HG03196 (cell line): ENCODE data around the gene CEL.

Source experiments
- ATAC-seq: cut with Tn5 transposase; IDR thresholded peaks from one replicate; pipeline ENCODE4 v1.9.1; 2021; ENCODE audit not compliant: unreplicated experiment

CEL gene

DNA sequence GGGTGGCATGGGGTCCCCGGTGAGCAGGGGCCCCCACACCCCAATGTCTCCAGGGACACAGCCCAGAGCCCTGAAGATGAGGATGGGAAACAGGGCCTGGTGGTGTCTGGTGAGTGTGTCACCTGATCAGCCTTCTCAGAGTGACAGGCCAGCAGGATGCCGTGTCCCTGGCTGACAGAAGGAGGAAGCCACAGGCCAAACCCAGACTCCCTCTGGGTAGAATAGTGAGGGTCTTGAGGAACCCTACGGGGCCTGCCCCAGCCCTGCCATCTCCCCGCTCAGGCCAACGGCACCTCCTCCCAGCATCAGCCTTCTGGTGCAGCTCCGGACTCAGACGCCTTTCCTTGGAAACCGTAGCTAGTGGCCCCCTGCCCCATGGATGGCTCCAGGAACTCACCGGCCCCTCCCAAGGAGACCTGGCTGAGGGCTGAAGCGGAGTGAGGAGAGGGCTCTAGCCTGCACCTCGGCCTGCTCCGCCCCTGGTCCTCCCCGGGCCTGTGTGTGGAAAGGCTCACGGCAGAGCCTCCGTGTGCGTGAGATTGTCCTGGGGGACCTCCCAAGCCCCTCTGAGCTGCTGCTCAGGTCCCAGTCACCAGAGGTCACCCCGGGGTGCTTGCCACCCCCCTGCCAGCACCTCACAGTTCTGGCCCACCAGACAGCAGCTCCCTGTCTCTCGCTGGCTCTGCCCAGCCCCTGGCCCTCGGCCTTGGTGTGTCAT, 53.3 kb downstream of the CEL start:
- ATAC-seq, result no peak

DNA sequence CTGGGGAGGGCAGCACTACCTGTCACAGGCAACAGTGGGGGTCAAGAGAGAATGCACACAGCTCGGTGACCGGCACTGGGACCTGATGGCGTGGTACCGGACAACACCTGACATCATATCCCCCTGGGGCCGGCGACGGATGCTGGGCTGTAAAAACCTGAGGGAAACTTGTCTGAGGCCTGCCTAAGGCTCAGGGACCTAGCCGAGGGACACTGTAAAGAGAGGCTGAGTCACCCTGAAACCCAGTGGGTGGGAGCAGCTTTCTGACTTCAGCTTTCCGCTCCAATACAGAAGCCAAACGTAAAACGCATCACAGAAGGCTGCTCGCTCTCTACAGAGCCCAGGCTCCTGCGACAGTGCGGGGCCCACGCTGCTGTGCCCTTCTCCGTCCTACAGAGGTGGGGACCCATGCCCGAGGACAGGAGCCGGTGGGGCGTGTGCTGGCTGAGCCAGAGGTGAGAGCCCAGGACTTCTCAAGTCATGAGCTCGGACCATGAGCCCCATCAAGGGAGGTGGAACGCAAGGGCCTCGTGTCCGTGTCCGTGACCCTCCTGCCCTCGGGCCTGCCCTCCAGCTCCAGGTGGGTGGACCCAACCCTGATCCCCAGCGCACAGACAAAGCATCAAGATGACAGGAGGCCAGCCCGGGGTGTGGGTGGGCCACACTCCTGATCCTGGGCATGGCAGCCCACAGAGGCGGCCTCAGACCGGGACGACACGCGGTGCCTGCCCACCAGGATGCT, 54.0 kb downstream of the CEL start:
- ATAC-seq, result peak; percentile 55

DNA sequence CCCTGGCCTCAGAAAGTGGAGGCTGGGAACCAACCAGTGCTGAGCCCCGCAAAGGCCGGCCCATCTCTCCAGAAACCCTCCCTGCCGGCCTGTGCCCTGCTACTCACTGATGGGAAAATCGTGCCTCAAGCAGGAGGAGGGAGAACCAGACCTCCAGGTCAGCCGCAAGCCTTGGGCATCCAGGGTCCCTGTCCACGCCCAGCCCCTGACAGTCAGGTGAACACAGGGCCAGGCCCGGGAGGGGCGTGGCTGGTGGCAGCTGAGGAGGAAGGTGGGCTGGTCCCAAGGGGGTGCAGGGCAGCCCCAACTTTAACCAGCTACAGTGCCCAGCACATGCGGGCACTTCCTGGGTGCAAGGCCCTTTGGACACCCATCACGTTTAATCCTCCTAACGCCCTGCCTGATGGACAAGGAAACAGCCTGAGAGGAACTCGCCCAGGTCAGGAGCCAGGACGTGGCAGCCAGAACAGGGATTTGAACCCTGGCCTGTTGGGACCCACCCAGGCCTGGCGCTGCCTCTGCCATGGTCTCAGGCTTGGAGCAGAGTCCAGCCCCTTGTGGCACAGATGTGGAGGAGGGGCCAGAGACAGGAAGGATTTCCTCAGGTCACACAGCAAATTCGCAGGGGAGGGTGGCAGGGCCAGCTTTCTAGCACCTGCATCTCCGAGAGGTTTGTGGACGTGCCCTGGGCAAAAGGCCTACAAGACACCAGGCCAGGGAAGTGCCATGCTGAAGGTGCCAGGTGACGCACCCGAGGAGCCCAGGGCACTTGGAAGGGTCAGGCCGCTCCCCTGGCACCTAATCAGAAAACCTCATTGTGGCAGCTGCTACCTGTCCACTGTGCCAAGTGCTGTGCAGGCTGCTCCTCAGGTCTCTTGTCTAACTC, 54.8 kb downstream of the CEL start:
- no peak for ATAC-seq

DNA sequence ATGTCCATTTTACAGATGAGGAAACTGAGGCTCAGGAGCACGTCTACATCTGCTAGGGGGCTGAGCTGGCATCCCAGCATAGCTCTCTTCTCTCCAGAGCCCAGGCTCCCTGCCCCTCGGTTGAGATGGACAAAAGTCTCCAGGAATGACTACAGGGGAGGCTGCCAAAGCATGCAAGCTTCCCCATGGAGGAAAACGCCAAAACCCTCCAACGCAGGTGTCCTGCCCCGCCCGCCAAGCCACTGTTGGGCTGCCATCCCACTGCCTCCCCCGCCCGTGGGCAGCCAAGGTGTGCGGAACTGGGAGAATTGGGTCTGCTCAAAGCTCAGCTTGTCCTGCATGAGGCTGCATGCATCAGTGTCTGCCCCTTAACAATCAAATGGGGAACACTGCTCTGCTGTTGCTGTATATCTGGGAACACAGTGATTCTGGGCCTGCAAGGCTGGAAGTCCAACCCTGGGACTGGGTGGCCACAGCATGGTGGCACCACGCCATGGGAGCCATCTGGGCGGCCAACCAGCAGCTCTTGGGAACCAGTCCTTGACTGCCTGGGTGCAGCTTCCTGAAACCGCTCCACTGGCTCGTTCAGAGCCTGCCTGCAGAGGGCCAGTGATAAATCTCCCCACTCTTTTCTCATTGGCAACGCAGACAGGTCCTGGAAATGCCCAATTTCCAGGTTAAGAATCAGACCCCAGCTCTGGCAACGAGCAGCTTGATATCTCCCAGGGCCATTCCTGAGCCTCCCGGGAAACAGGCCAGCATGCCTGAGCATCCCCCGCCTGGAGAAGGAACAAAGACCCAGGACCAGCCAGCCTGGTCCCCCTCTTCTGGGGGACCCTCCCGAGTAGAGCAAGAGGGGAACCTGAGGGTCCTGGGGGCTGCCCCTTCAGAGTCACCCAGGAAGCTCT, 55.7 kb downstream of the CEL start:
- ATAC-seq, result no peak

DNA sequence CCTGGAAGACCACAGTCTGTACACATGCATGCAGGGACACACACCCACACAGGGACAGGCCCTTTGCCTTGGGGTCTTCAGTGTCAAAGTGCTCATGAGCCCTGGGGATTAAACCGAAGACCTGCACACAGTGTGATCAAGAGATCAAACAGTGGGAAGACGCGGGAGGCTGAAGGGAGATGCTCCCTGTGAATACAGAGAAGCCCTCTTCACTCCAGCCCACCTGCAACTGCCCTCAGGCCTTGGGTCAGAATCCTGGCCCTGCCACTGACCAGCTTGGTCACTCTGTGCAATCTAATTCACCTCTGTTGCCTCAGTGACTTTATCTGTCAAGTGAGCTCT, 56.4 kb downstream of the CEL start:
- no peak for ATAC-seq

DNA sequence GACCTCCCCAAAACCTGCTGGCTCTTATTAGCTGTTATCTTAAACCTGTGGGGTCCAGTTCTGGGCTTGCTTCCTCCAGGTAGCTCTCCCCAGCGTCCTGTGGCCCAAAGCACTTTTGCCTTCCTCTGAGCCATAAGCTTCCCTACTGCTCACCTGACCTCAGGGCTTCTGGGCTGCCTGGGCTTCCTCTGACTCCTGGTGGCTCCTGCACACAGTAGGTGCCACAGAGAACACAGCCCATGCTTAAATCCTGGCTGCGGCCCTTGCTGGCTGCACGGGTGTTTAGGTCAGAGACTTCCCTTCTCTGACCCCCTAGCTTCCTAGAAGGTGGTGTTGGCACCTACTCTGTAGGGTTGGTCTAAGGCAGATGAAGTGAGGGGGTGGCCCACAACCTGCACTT, 56.8 kb downstream of the CEL start:
- ATAC-seq, result no peak

DNA sequence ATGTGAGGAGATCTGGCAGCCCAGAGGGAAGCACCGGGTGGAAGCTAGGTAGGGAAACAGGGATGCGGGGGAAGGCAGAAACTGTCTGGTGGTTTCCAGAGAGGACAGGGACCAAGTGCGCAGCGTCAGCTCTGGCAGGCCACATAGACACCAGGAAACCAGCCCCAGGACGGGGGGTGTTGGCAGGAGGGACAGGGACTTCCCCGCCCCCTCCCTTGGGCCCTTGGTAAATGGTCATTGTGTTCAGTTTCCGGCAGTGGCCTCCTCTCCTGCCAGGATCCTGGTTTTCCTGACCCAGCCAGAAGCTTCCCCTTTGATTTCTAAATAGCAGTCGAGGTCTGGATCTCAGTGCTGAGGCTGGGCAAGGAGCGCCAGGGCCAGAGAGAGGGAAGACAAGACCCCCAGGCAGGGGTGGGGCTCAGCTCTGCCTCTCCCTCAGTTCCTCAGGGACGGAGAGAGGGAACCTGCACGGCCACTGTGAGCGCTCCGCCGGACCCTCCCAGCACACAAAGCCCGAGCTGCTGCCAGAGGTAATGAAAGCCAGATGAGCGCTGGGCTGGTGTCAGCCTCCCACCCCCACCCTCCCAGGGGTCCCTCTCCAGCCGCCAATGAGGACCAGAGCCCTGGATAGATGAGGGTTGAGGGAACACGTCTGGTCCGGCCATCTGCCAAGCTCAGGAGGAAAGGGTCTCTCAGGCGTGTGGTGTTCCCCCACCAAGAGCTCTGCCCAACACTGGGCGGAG, 57.5 kb downstream of the CEL start:
- no peak for ATAC-seq

DNA sequence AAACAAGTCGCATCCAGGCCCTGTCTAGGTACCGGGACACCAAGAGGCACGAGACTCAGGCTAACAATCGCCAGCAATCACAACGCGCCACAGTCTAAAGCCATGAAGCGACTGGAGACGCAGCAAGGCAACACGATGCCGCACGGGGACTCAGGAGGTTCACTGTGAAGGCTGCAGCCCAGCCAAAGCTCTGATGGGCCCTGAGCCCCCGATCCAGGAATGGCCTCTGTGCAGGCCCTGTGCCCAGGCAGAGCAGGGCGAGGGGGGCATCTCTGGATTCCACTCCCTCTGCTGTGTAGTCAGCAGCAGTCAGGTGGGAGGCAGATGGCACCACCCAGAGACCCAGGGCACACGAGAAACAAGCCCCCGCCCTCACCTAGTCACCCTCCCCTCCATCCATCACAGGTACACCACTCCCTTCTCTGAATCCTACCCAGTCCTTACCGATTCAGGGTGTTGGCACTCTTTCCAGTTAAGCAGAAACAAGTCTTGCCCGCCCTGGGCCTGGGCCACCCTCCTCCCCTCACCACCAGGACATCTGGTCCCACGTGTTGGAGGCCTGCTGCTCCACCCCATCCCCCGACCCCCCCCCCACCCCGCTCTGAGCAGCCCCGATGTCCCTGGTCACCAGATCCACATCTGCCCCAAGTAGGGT, 58.2 kb downstream of the CEL start:
- ATAC-seq, result no peak

DNA sequence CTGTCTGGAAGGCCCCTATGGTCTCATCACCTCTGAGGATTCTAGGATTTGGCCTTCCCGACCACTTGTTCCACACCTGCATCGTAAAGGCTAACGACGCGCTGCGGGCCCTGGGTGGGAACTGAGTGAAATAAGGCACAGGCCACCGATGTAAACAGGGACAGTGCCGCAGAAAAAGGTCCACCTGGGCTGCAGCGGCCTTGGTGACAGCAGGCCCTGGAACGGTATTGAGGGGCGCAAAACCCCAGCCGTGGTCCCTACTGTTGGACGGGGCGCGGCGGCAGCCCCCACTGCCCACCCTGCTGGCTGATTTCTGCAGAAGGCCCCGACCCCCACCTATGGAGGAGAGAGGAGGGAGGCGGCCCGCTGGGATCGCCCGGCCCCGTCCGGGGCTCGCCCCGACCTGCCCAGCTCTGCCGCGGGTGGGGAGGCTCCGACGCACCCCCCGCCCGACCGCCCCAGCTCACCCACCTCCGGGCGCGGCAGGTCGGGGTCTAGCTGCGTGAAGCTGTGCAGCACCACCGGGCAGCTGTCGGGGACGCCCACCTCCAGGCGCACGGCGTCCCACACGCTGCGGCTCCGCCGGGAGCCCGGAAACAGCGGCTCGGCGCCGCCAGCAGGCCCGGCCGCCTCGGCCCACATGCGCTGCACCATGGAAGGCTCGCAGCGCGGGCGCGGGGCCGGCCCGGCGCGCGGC, 58.9 kb downstream of the CEL start:
- ATAC-seq, result no peak
